ENCODE measurements around the gene KCNC4. TPM values are rescaled to one million over a fixed set of nuclear protein-coding genes. Genes with fewer than 3 reads are reported as not detected.

The KCNC4 gene
- total and polyA plus RNA-seq, 2 of the 13 experiments (the other 11 are each of a cell fraction or from before 2014, with no cell fraction given) = 0.24 to 0.66 TPM

DNA sequence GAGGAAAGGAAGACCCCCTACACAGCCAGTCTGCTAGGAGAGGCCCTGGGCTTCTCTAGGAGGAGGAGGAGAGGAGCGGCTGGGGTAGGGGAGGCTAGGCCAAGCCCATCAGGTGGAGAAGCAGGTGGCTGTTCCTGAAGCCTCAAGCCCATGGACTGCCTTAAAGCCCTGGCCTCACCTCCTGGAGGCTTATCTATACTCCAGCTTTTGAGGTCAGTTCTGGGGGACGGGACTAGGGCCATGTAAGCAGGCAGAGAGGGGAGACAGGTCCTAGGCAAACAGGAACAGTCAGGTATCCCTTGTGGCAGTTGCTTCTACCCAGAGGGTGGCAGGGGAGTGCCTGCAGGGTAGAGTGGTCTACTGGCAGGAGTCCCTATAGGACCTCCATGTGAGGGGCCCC, 40.6 kb downstream of the KCNC4 start (continued):
- TF ChIP-seq ZNF761 (CRISPR knock-in tag; conservative IDR thresholded peaks at IDR 0.05) = no peak
- TF ChIP-seq CBX1 (IDR thresholded peaks at IDR 0.05; ENCODE audit: low read depth) = no peak
- TF ChIP-seq GTF2F1 (IDR thresholded peaks at IDR 0.05; ENCODE audit: low read length) = no peak
- TF ChIP-seq MTA3 (CRISPR knock-in tag; IDR thresholded peaks at IDR 0.05) = no peak
- TF ChIP-seq ZNF724P (CRISPR knock-in tag; IDR thresholded peaks at IDR 0.05; ENCODE audit: borderline replicate concordance) = no peak
- no peak for TF ChIP-seq MBD4 (IDR thresholded peaks at IDR 0.05; ENCODE audit: borderline replicate concordance, low read length)

- no peaks in the 10 kb centered on the region for H3K4me1 ChIP-seq (ENCODE audit: insufficient read depth, low read length)
- H3K79me2 ChIP-seq (ENCODE audit: insufficient read depth, low read length) = no peaks in the 10 kb centered on the region
- no peak overlapping the region for H3K27ac ChIP-seq (ENCODE audit: extremely low read length, insufficient read depth, low read length)
- H3K36me3 ChIP-seq (replicated peaks in 1 of 2; ENCODE audit: control insufficient read depth in 1 of 2, insufficient read depth in 2 of 2, low read length in 2 of 2) = no peaks in the 10 kb centered on the region
- CTCF ChIA-PET (ENCODE audit: low intra/inter-chr PET ratio, low total read pairs) = no interaction called here
- intact Hi-C loops (cut with micrococcal nuclease; ENCODE audit: unreplicated experiment) = no loop called here
- H3K9ac ChIP-seq (ENCODE audit: insufficient read depth, low read depth, low read length) = no peak overlapping the region
- ATAC-seq (no peak), FAIRE-seq (no peak), DNase-seq (ENCODE audit: low spot score) (no peak)
- BruUV-seq (replicated peaks) = no TSS peak
- POLR2A ChIA-PET = no interaction called here
- no peak overlapping the region for H3K4me2 ChIP-seq (ENCODE audit: low read depth, low read length)
- H3K4me3 ChIP-seq (replicated peaks in 1 of 3; ENCODE audit: insufficient read depth in 1 of 3, low read depth in 2 of 3, low read length in 3 of 3) = no peak overlapping the region
- TF ChIP-seq ZNF160 (CRISPR knock-in tag; IDR thresholded peaks at IDR 0.05) = no peak
- no peak for TF ChIP-seq ZNF619 (CRISPR knock-in tag; IDR thresholded peaks at IDR 0.05)
- 0% methylated on average over 1 of the region's 1 CpG for WGBS (ENCODE audit: low lambda C conversion rate)
- H2AFZ ChIP-seq (ENCODE audit: low read length) = no peak overlapping the region
- peaks cover 4 to 28% of the 10 kb centered on the region in 2 experiments; a peak in 3 of 5 replicates for H3K27me3 ChIP-seq (ENCODE audit: control insufficient read depth in 1 of 2, insufficient read depth in 2 of 2, low read length in 2 of 2)
- in situ Hi-C loops (cut with HindIII; ENCODE audit: extremely low pct_ligation_motif_present, low pct_unique_long_range_greater_than_20kb) = no loop called here
- H4K20me1 ChIP-seq (ENCODE audit: insufficient read depth, low read length) = no peaks in the 10 kb centered on the region
- no peaks in the 10 kb centered on the region for H3K9me3 ChIP-seq (ENCODE audit: low read length)
These were observed 43.1 kb downstream of the KCNC4 start for GRCh38 chr1:110253213-110253612.
